Fibroblast of gingiva (primary cell): Measurements from ENCODE around the gene POLR2J.

ENCODE experiments used
- DNase-seq: peaks from one replicate; pipeline ENCODE4 v3.0.0-alpha.2; 2011; ENCODE audit warnings: low read depth

Gene POLR2J

DNA sequence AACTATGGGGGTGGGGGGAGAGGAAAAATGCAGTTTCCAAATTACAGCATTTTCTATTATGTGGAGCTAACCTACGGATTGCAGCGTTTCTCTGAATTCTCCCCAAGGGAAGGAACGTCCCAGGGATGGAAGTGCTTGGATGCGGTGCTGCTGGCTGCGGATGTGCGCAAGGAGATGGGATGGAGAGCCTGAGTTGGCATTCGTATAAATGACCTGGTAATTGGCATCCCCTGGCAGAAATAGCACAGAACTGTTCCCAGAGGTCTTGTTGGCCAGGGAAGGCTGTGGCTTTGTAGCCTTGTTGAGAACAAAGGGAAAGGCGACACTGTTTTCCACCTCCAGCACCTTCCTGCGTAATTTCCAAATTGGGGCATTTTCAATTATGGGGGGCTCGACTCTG, 42.6 kb downstream of the POLR2J start:
- DNase-seq = no peak

DNA sequence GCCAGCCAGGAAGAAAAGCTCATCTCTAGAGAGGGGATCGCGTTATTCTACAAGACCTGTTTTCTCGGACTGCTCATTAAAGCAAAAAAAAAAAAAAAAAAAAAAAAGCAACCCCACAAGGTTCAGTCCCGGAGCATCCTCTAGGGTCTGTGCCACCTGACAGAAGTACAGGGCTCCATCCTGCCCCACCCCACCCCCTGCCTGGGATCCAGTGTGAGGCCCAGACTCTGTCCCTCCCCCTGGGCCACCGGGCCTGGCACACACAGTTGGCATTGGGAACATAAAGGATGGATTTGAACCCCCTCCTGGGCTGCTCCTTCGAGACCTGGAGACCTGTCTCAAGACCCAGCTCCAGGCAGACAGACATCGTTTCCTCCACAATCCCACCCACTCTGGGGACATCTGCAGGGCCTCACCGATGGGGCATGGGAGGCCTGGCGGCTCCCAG, 44.7 kb downstream of the POLR2J start:
- DNase-seq = no peak

DNA sequence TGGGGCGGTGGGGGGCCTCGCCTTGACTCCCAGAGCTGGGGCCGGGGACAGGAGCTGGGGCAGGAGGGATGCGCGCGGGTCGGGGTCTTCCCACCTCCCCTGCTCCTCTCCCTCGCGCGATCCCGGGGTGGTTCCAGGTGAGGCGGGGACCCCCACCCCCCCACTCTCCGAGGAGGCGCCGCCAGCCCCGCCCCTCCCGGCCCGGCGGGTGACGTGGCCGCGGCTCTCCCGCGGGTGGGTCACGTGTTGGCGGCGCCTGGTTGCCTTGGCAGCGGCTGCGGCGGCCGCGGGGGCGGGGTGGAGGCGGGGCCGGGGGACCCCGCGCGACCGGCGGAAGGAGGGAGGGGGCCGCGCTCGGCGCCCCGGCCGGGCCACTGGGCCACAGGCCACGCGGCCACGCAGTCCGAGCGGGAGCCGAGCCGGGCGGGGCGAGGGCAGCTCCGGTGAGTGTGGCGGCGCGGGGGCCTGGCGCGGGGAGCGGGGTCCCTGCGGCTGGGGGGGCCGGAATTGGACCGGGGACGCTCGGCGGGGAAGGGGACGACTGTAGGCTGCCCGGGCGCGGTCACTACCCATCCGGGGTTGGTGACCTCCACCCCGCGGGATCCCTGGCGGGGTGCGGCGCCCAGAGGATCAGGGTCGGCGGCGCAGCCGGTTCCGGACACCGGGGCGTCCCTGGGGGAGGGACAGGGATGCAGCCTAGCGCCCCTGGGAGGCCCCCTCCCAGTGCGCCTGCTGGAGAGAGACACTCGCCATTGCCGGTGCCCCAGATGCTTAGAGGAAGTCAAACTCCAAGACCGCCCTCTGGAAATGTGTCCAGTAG, 45.3 kb downstream of the POLR2J start, which contains the start of gene ORAI2:
ORAI2 (plus strand) TSS at position 357 of the 820 bp plus-strand sequence. CDS start 5,382 bp downstream, outside the sequence.
- DNase-seq = peak; percentile 68

DNA sequence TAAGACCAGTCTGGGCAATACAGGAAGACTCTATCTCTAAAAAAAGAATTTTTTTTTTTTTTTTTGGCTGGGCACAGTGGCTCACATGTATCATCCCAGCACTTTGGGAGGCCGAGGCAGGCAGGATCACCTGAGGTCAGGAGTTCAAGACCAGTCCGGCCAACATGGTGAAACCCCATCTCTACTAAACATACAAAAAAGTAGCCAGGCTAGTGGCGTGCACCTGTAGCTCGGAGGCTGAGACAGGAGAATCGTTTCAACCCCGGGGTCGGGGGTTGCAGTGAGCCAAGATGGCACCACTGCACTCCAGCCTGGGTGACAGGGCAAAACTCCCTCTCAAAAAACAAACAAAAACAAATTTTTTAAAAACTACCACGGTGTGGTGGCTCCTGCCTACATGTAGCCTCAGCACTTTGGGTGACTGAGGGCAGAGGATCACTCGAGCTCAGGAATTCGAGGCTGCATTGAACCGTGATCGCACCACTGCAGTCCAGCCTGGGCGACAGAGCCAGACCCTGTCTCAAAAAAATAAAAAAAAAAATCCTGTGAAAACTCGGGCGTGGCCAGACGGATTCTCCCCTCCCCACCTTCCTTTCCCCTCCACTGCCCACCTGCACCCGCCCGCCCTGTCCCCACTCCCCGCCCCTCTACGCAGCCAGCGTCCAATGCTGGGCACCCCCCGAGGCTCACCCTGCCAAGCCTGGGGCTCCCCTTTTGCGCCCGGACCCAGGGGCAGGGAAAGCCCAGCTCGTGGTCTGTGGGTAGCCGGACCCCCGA, 46.1 kb downstream of the POLR2J start:
- DNase-seq = no peak

DNA sequence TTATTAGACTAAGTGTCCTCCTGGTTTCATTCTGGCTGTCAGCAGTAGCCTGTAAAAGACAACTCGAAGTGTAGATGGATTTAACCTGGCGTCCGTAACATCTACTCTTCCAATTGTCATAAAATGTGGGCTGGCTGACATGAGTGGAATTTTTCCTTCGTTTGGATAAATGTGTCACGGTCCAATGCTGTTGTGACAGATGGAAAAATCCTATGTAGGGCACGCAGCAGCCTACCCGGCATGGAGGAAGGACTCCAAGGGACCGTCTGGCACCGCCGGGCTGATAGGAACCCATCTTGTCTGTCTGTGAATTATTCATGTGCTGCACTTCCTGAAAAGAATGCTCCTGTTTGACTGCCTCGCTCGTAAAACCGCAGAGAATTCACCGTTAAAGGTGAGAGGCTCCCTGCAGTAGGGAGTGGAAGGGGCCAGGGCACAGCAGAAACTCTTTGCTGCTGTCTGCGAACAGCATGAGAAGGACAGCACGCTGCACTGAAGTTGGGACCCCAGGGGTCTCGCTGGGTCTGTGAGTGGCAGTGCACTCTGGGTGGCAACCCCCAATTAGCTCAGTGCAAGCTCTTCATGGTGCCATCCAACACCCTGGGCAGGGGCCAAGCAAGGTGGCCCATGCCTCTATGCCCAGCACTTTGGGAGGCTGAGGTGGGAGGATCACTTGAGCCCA, 47.0 kb downstream of the POLR2J start:
- no peak for DNase-seq

DNA sequence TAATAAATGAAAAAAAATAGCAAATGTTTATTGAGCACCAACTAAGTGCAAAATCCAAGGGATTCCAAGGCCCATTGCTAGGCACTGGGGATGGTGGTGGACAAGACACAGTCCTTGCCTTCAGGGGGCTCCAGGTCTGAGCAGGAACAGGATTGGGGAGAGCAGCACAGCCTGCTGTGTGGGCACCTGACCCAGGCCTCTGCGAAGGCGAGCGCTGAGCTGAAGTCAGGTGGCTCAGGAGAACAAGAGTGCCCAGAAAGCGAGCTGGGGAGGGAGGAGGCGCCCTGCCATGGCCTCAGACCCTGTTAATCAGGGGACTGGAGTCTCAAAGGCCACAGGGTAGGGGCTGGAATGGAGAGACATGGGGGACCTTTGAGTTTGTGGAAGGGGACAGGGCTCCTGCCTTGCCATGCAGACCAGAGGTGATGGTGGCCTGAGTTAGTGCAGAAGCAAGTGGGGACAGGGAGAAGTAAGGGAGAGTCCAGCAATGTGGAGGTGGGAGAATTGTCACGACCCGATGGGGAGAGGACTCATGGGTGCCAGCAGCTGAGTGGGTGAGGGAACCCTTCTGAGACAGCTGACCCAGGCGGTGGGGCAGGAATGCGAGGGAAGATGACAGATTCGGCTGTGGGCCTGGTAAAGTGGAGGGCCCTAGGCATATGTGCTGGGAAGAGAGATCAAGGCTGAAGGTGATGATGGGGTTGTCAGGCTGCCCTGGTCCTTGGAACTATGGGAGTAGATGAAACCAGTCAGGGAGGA, 49.4 kb downstream of the POLR2J start:
- no peak for DNase-seq

DNA sequence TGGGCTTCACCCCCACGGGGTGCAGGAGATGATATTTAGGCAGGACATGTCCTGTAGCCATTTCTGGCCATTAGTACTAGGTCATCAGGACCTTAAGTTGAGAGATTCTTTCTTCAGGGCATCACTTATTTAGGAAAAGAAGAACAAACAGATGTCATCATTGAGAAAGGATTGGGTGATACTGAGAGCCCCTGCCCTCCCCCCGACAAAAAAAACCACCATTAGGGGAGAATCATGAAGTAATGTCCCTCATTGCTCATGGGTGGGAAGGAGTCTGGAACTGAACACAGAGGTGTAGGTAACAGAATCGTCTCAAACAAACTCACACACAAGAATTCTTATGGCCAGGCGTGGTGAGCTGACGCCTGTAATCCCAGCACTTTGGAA, 51.7 kb downstream of the POLR2J start:
- no peak for DNase-seq

DNA sequence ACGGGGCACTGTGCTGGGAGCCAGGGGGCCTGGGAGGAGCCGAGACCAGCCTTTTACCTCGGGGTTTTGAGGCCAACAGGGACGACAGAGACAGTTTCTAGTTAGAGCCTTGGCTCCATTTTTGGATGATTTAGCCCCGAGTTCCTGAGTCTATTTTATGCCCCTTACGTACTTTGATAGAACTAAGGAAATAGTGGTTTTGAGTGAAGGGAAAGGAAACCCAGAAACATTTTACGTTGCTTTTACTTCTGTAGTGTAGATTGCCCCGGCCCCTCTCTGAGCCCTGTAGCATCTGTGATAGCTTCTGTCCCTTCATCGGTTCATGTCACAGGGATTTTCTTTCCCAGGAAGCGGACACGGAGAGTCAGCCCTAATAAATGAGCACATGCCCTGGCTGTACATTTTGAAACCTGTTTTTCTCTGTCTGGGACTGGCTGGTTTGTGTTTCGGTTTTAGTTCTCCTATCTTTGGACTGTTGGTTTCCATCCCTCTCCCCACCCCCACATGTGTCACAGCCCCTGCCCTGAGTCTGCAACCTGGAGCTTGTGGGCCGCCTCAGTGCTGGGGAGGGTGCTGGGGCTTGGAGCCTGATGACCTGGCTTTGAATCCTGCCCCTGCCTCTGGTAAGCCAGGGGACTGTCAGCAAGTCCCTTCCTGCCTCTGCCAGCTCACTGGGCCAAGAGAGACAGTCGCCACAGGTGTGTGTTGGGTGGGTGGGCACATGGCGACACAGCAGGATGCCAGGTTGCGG, 52.3 kb downstream of the POLR2J start:
- no peak for DNase-seq

DNA sequence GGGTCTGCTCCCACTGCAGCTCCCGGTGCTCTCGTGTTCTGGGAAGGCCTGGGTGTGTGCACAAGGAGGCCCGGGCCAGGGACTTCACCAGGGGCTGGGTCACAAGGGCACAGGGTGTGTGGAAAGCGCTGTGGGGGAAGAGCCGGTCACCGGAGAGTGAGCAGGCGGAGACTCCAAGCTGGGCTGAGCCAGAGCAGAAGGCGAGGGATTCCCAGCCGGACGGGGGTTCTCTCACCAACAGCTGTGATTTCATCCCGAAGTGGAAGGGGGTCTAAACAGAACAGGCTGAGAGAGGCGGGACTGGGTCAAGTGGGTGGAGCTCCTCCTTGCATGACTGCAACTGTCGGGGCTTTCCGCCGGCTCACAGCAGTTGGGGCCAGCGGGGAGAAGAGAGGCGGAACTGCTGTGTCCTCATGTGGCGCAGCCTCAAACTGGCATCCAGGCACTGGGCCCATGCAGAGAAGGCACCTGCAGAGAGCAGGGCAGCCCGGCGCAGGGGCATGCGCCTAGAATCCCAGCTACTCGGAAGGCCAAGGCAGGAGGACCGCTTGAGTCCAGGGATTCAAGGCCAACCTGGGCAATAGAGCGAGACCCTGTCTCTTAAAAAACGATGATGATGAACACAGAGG, 53.0 kb downstream of the POLR2J start:
- DNase-seq = no peak

DNA sequence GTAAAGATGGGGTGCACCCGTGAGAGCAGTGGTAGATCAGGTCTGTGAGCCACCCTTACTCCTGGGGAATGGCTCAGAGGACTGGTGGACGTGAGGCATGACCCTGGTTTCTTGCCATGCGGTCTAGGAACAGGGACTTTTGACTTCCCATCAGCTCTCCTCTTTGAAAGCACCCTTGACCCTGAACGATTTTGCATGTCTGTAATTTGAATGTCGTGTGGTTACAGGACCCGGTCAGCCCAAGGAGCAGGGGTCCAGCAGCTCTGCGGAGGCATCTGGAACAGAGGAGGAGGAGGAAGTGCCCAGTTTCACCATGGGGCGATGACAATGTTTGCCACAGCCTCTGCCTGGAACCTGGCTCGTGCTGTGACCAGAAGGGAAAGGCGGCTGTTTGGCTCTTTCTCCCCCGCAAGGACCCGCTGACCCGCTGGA, 53.9 kb downstream of the POLR2J start:
- no peak for DNase-seq

DNA sequence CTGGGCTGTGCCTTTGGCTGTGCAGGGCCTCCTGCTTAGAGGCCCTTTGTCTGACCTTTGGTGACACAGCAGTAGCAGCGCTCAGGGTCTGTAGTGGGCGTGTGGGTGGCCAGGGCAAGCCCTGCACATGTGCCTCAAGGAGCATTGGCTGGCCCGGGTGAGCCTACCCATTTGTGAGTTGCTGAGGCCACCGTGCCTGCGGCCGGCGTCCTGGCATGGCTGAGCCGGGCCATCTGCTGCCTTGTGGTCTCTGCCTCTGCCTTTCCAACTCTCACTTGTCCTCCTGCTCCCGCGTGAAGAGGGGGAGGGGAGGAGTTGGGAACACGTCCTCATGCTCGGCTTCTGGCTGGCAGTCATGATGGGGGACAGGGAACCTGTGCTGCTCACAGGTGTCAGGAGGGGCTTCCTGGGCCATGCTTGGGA, 54.6 kb downstream of the POLR2J start:
- no peak for DNase-seq
